DND-41 (cell line): ENCODE results near the gene IL1F10.

ENCODE experiments used
- ATAC-seq: fragments of 200-7000 bp; cut with Tn5 transposase; 3 replicates; pipeline ENCODE4 v1.9.1; 2021; ENCODE audit warnings: low read depth; ENCODE audit not compliant: insufficient read depth
- DNase-seq: peaks from one replicate; pipeline ENCODE4 v3.0.0-alpha.2; 2020
- H2AFZ ChIP-seq: 2 replicates; pipeline ENCODE4 v1.6.0; 2012; ENCODE audit warnings: low read depth, low read length
- H3K27ac ChIP-seq: 2 replicates; pipeline ENCODE4 v1.5.1; 2012; ENCODE audit warnings: low read length, inconsistent platforms
- H3K27me3 ChIP-seq: fragments of 200-600 bp; sonication (generic); 2 replicates; pipeline ENCODE4 v1.6.0; 2012; ENCODE audit warnings: low read length, mild to moderate bottlenecking, inconsistent platforms; ENCODE audit not compliant: insufficient read depth, poor library complexity
- H3K36me3 ChIP-seq: 2 replicates; pipeline ENCODE4 v1.5.1; 2012; ENCODE audit warnings: low read length, inconsistent platforms; ENCODE audit not compliant: insufficient read depth
- H3K4me1 ChIP-seq: 2 replicates; pipeline ENCODE4 v1.5.1; 2012; ENCODE audit warnings: mild to moderate bottlenecking, low read length; ENCODE audit not compliant: insufficient read depth
- H3K4me2 ChIP-seq: 2 replicates; pipeline ENCODE4 v1.6.0; 2012; ENCODE audit warnings: mild to moderate bottlenecking, moderate library complexity, low read length, inconsistent platforms; ENCODE audit not compliant: insufficient read depth
- H3K4me3 ChIP-seq, 2 experiments: fragments of 200-600 bp in 1 of 2; shearing (Covaris generic) in 1 of 2; 2 replicates each; pipeline ENCODE4 v1.5.1; 2012 to 2016; ENCODE audit warnings: inconsistent platforms in 2 of 2, low read length in 2 of 2, mild to moderate bottlenecking in 2 of 2, low read depth in 1 of 2, moderate library complexity in 1 of 2
- H3K79me2 ChIP-seq: 2 replicates; pipeline ENCODE4 v1.6.0; 2012; ENCODE audit warnings: low read length, inconsistent platforms; ENCODE audit not compliant: insufficient read depth
- H3K9ac ChIP-seq: 2 replicates; pipeline ENCODE4 v1.6.0; 2012; ENCODE audit warnings: low read depth, mild to moderate bottlenecking, inconsistent platforms, low read length, moderate library complexity
- H3K9me3 ChIP-seq: 2 replicates; pipeline ENCODE4 v1.5.1; 2012; ENCODE audit warnings: low read length, moderate library complexity, mild to moderate bottlenecking, inconsistent platforms; ENCODE audit not compliant: insufficient read depth, severe bottlenecking
- H4K20me1 ChIP-seq: 2 replicates; pipeline ENCODE4 v1.6.0; 2012; ENCODE audit warnings: low read length; ENCODE audit not compliant: insufficient read depth
- CTCF ChIP-seq: IDR thresholded peaks from 2 replicates; pipeline ENCODE4 v1.5.1; 2012; ENCODE audit warnings: borderline replicate concordance, low read length, moderate library complexity, mild to moderate bottlenecking; ENCODE audit not compliant: poor library complexity, severe bottlenecking; ENCODE audit errors: extremely low read depth
- EZH2 ChIP-seq: IDR thresholded peaks from 3 replicates; pipeline ENCODE4 v1.6.1; 2012; ENCODE audit warnings: borderline replicate concordance, low read depth, mild to moderate bottlenecking, moderate library complexity, low read length, inconsistent platforms; ENCODE audit not compliant: severe bottlenecking

IL1F10 gene

DNA sequence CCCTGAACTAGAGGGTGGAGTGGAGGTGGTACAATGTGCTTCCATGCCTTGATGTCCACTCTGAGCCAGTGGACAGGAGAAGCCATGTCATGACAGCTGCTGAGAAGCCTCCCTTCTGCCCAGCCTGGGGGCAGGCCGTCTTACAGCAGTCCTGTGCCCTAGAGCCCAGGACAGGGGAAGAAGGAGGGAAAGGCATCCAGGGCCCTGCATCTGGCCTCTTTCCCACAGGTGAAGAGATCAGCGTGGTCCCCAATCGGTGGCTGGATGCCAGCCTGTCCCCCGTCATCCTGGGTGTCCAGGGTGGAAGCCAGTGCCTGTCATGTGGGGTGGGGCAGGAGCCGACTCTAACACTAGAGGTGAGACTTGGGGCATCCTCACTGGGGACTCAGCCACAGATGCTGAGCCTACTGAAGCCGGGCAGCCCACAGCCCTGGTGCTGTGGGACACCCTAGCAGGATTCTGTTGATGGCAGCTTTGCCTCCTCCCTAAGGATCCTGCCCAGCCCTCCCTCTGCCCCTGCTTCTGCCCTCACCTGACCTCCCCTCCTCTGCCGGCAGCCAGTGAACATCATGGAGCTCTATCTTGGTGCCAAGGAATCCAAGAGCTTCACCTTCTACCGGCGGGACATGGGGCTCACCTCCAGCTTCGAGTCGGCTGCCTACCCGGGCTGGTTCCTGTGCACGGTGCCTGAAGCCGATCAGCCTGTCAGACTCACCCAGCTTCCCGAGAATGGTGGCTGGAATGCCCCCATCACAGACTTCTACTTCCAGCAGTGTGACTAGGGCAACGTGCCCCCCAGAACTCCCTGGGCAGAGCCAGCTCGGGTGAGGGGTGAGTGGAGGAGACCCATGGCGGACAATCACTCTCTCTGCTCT is 5.6 kb upstream of the IL1F10 start:
- TF ChIP-seq CTCF = no peak
- TF ChIP-seq EZH2 = no peak
- DNase-seq (no peak), ATAC-seq (no peak)
- Histone ChIP-seq H3K36me3 (no peaks in the 10 kb centered on the region), H3K4me3 (no peak overlapping the region), H3K27ac (no peak overlapping the region), H3K4me2 (no peak overlapping the region), H4K20me1 (no peaks in the 10 kb centered on the region), H3K9me3 (no peaks in the 10 kb centered on the region), H2AFZ (no peak overlapping the region), H3K9ac (no peak overlapping the region), H3K79me2 (no peaks in the 10 kb centered on the region), H3K27me3 (no peaks in the 10 kb centered on the region), H3K4me1 (no peaks in the 10 kb centered on the region)

DNA sequence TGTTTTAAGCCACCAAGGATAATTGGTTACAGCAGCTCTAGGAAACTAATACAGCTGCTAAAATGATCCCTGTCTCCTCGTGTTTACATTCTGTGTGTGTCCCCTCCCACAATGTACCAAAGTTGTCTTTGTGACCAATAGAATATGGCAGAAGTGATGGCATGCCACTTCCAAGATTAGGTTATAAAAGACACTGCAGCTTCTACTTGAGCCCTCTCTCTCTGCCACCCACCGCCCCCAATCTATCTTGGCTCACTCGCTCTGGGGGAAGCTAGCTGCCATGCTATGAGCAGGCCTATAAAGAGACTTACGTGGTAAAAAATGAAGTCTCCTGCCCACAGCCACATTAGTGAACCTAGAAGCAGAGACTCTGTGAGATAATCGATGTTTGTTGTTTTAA is 3.5 kb upstream of the IL1F10 start:
- no peaks in the 10 kb centered on the region for H3K79me2 ChIP-seq
- H3K27ac ChIP-seq = no peak overlapping the region
- H3K9me3 ChIP-seq = no peaks in the 10 kb centered on the region
- no peaks in the 10 kb centered on the region for H3K4me1 ChIP-seq
- no peaks in the 10 kb centered on the region for H3K27me3 ChIP-seq
- no peak for TF ChIP-seq EZH2
- TF ChIP-seq CTCF = no peak
- DNase-seq = no peak
- H4K20me1 ChIP-seq = no peaks in the 10 kb centered on the region
- no peaks in the 10 kb centered on the region for H3K36me3 ChIP-seq
- H2AFZ ChIP-seq = no peak overlapping the region
- no peak overlapping the region for H3K4me2 ChIP-seq
- no peak overlapping the region for H3K4me3 ChIP-seq
- ATAC-seq = no peak
- H3K9ac ChIP-seq = no peak overlapping the region

DNA sequence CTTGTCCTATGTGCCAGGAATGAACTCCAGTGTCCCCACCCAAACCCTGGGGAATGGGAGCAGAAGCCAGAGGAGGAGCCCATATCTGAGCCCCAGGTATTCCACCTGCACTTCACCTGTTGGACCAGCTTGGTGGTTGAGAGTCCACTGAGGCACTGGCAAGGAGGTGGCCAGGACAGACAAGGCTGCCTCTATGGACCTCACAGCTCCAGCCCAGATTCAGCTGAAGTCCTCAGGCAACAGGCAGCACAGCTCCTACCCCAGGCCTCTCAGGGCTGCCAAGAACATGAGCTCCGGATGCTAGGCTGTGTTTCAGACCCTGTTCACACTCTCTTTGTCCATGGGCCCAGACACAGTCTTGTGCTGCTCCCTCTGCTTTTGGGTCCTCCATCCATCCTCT is 2.9 kb upstream of the IL1F10 start:
- H3K36me3 ChIP-seq = no peaks in the 10 kb centered on the region
- H3K9ac ChIP-seq = no peak overlapping the region
- H3K4me1 ChIP-seq = no peaks in the 10 kb centered on the region
- H2AFZ ChIP-seq = no peak overlapping the region
- H3K9me3 ChIP-seq = no peaks in the 10 kb centered on the region
- H4K20me1 ChIP-seq = no peaks in the 10 kb centered on the region
- no peak overlapping the region for H3K4me2 ChIP-seq
- ATAC-seq (no peak), DNase-seq (no peak)
- peaks cover 2% of the 10 kb centered on the region for H3K27me3 ChIP-seq
- TF ChIP-seq EZH2 (no peak), CTCF (no peak)
- no peaks in the 10 kb centered on the region for H3K79me2 ChIP-seq
- H3K27ac ChIP-seq = no peak overlapping the region
- no peak overlapping the region for H3K4me3 ChIP-seq
